Endodermal cell (in vitro differentiated cells): Measurements from ENCODE around the gene TRMT1. TPM values are rescaled to one million over a fixed set of nuclear protein-coding genes. Genes with fewer than 3 reads are reported as not detected.
A peak's percentile ranks its signal among the peaks of the same experiment; 100 is the strongest.

ENCODE experiments used
- DNase-seq: peaks from one replicate; pipeline ENCODE4 v3.0.0-alpha.2; 2017
- H3K27ac ChIP-seq: 2 replicates; pipeline ENCODE4 v1.5.1; 2013; ENCODE audit warnings: mild to moderate bottlenecking, low read depth, low read length, moderate library complexity
- H3K27me3 ChIP-seq: 2 replicates; pipeline ENCODE4 v1.6.1; 2013; ENCODE audit warnings: mild to moderate bottlenecking, low read length, moderate library complexity; ENCODE audit not compliant: insufficient read depth, control insufficient read depth, poor library complexity, severe bottlenecking
- H3K36me3 ChIP-seq: 2 replicates; pipeline ENCODE4 v1.7.0; 2013; ENCODE audit warnings: mild to moderate bottlenecking, low read length, moderate library complexity; ENCODE audit not compliant: control insufficient read depth, insufficient read depth
- H3K4me1 ChIP-seq: one replicate; pipeline ENCODE4 v1.7.0; 2013; ENCODE audit warnings: low read length; ENCODE audit not compliant: control insufficient read depth, insufficient read depth
- H3K4me3 ChIP-seq: 2 replicates; pipeline ENCODE4 v1.5.1; 2013; ENCODE audit warnings: mild to moderate bottlenecking, low read length, moderate library complexity
- H3K9ac ChIP-seq: 2 replicates; pipeline ENCODE4 v1.6.1; 2013; ENCODE audit warnings: mild to moderate bottlenecking, low read length, moderate library complexity; ENCODE audit not compliant: poor library complexity, severe bottlenecking; ENCODE audit errors: extremely low read depth
- H3K9me3 ChIP-seq: 2 replicates; pipeline ENCODE4 v1.6.1; 2013; ENCODE audit warnings: mild to moderate bottlenecking, low read length, moderate library complexity; ENCODE audit not compliant: control insufficient read depth
- H3K27ac Mint-ChIP-seq: 2 replicates; pipeline ENCODE4 v1.8.0; 2020; ENCODE audit warnings: mixed read lengths
- H3K27me3 Mint-ChIP-seq: 2 replicates; pipeline ENCODE4 v1.8.0; 2021; ENCODE audit warnings: mild to moderate bottlenecking, mixed read lengths; ENCODE audit not compliant: insufficient read depth
- H3K36me3 Mint-ChIP-seq: 2 replicates; pipeline ENCODE4 v1.8.0; 2020; ENCODE audit warnings: low read depth, mixed read lengths
- H3K4me1 Mint-ChIP-seq: 2 replicates; pipeline ENCODE4 v1.8.0; 2020; ENCODE audit warnings: mixed read lengths
- H3K4me3 Mint-ChIP-seq: 2 replicates; pipeline ENCODE4 v1.8.0; 2020; ENCODE audit warnings: mild to moderate bottlenecking, moderate library complexity, mixed read lengths
- H3K9me3 Mint-ChIP-seq: 2 replicates; pipeline ENCODE4 v1.8.0; 2020; ENCODE audit warnings: mild to moderate bottlenecking, mixed read lengths
- CTCF ChIP-seq: fragments of 200-600 bp; sonication (generic); conservative IDR thresholded peaks from 2 replicates; pipeline ENCODE4 v1.5.0; 2021; ENCODE audit warnings: antibody characterized with exemption, mild to moderate bottlenecking
- WGBS, 2 experiments: methylation state at CpG; one replicate each; pipeline versions ENCODE4 v1.1.5 to v1.1.7; 2013; ENCODE audit warnings: missing lambda C conversion rate in 2 of 2, mixed read lengths in 1 of 2; ENCODE audit not compliant: insufficient coverage in 1 of 2, insufficient read length in 1 of 2; 5-methylcytosine and 5-hydroxymethylcytosine counted together
- total RNA-seq, 2 donors: library from RNA; stranded (reverse); fragmentation: NEBNext Ultra II Directional in 1 of 2; extraction: Animal tissue kit (Norgen Biotek cat#: 25700) in 1 of 2; gene quantifications; 2 replicates in 1 of 2; 3 replicates in 1 of 2; pipeline ENCODE4 v1.2.1, GENCODE V29; 2021

TRMT1 gene
- total RNA-seq, 2 donors from 2014 or later = 51.3 to 66.2 TPM

DNA sequence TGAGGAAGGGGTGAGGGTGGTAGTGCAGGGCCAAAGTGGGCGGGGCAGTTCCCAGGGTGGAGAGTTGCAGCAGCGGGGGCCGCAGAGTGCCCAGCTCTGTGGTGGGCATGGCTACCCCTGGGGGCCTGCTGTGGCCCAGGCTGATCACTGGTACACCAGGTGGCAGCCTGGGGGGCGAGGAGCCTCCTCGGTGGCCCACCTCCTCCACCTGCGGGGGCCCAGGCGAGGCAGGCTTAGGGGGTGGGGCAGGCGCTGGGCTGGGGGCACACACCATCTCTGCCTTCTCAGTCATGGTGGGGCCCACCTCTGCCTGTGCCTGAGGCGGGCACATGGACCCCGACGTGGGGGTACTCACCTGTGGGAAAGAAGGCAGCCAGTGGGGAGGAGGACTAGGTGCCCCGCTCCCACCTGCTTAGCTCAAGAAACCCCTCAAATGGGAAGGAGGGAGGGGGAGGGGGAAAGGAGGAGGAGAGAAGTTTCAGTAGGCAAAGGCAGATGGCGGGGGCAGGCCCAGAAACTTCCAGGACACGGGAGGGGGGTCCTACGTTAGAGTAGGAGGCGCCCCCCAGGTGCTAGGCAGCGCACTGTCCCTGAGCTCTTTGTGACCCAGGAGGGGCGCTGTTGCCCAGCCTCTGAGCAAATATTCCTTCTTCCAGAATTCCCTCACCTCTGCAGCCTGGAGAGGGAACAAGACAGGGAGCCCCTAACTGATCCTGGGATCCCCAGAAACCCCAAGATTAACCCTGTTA, 15.5 kb downstream of the TRMT1 start:
- WGBS, 2 experiments = 64 to 73% methylated on average over 10 to 18 of the region's 18 CpGs
- no peaks in the 10 kb centered on the region for H3K36me3 ChIP-seq
- H3K27ac ChIP-seq = no peak overlapping the region
- H3K4me1 Mint-ChIP-seq = peaks cover 10% of the 10 kb centered on the region
- peaks cover 59% of the 10 kb centered on the region for H3K27me3 Mint-ChIP-seq
- DNase-seq = no peak
- no peaks in the 10 kb centered on the region for H3K4me1 ChIP-seq
- no peak overlapping the region for H3K9ac ChIP-seq
- TF ChIP-seq CTCF = peak; percentile 66
- peak overlapping the region; percentile 30 for H3K4me3 Mint-ChIP-seq
- H3K4me3 ChIP-seq = no peak overlapping the region
- H3K9me3 Mint-ChIP-seq = no peaks in the 10 kb centered on the region
- no peaks in the 10 kb centered on the region for H3K9me3 ChIP-seq
- H3K27ac Mint-ChIP-seq = no peak overlapping the region
- H3K27me3 ChIP-seq = peaks cover 62% of the 10 kb centered on the region
- peaks cover 6% of the 10 kb centered on the region for H3K36me3 Mint-ChIP-seq

DNA sequence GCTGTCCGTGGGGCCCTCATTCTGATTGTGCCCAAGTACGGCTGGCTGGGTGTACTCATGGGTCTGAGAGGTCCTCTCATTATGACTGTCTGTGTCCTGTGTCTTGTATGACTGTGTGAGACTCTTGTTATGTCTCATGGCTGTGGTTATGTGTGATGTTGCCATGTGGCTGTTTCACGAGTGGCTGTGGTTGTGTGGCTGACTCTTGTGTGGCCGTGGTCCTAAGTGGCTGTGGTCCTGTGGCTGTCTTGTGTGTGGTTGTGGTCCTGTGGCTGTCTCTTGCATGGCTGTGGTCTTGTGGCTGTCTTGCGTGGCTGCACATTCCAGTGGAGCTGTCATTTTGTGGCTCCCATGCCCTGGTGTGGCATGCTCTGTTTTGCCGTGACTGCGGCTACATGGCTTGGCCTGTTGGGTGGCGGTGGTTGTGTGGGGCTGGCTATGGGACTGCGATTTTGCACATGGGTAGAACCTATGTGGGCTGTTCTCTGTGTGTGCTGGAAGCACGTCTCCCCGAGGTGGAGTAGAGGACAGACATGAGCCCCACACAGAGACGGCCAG, 16.4 kb downstream of the TRMT1 start:
- H3K27me3 ChIP-seq = peaks cover 71% of the 10 kb centered on the region
- Mint-ChIP-seq H3K27ac (no peak overlapping the region), H3K4me1 (peaks cover 10% of the 10 kb centered on the region), H3K36me3 (peaks cover 6% of the 10 kb centered on the region), H3K27me3 (peaks cover 67% of the 10 kb centered on the region), H3K9me3 (no peaks in the 10 kb centered on the region), H3K4me3 (no peak overlapping the region)
- H3K9ac ChIP-seq = no peak overlapping the region
- TF ChIP-seq CTCF = no peak
- no peaks in the 10 kb centered on the region for H3K9me3 ChIP-seq
- H3K27ac ChIP-seq = no peak overlapping the region
- 91 to 96% methylated on average over 3 to 12 of the region's 12 CpGs for WGBS, 2 experiments
- no peaks in the 10 kb centered on the region for H3K36me3 ChIP-seq
- no peaks in the 10 kb centered on the region for H3K4me1 ChIP-seq
- no peak overlapping the region for H3K4me3 ChIP-seq
- no peak for DNase-seq

DNA sequence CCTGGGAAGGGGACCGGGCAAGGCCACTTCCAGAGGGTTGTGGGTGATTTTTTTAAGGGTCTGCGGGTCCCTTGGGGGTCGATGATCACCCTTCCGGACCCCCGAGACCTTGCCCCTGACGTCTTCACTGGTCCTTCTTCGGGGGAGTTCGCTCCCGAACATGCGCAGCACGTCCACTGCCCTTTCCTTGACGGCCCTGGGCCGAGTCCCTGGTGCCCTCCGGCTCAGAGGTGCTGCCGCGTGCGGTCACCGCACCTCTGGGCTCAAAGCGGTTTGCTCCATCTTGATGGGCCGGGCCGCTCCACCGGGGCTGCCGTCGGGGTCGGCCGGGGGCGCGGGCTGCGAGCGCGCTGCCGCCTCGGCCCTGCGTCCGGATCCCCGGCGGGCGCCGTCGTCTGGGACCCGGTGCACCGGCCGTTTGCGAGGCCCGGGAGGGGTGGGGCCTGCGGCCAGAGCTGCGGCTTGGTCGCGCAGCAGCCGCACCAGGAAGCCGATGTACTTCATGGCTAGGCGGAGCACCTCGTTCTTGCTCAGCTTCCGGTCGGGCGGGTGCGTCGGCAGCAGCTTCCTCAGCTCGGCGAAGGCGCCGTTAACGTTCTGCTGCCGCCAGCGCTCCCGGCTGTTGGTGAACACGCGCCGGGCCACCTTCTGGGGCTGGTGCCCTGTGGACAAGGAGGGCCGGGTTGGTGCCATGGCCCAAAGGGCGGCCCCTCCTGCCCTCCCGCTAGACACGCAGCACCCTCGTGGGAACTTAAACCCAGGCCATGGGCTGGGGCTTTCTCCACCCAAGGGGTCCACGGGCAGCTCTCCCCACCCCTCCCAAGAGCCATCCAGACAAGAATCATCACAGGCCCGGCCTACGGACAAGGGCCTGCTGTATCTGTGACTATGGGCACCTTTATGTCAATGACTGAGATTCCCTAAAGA, 17.2 kb downstream of the TRMT1 start:
- H3K9me3 ChIP-seq = no peaks in the 10 kb centered on the region
- peaks cover 79% of the 10 kb centered on the region for H3K27me3 ChIP-seq
- no peak overlapping the region for H3K4me3 ChIP-seq
- Mint-ChIP-seq H3K27me3 (peaks cover 74% of the 10 kb centered on the region), H3K4me1 (peaks cover 13% of the 10 kb centered on the region), H3K4me3 (no peak overlapping the region), H3K27ac (no peak overlapping the region), H3K9me3 (no peaks in the 10 kb centered on the region), H3K36me3 (peaks cover 6% of the 10 kb centered on the region)
- no peaks in the 10 kb centered on the region for H3K36me3 ChIP-seq
- DNase-seq = peak; percentile 80
- H3K4me1 ChIP-seq = no peaks in the 10 kb centered on the region
- H3K27ac ChIP-seq = no peak overlapping the region
- no peak for TF ChIP-seq CTCF
- WGBS, 2 experiments = 22 to 25% methylated on average over 43 to 77 of the region's 77 CpGs
- H3K9ac ChIP-seq = no peak overlapping the region
